Panc1 (cell line): Measurements from ENCODE around the gene CMTM8. TPM values are rescaled to one million over a fixed set of nuclear protein-coding genes. Genes with fewer than 3 reads are reported as not detected.
A peak's percentile ranks its signal among the peaks of the same experiment; 100 is the strongest.

ENCODE experiments used
- ATAC-seq: fragments of 200-7000 bp; cut with Tn5 transposase; 2 replicates; pipeline ENCODE4 v1.9.1; 2020; ENCODE audit warnings: mild to moderate bottlenecking, moderate library complexity
- BruUV-seq: library from RNA; stranded (reverse); fragments of 400-500 nt; replicated peaks from 2 replicates; lab custom pipeline; 2021; lab: Mats Ljungman, UMichigan
- CTCF ChIA-PET: fragments of 300-600 bp; sonication (Branson Sonifier 250); formaldehyde crosslinking; loops from one replicate; lab custom pipeline; 2022; ENCODE audit warnings: antibody characterized with exemption; lab: Charles Lee
- POLR2A ChIA-PET: fragments of 300-600 bp; sonication (Branson Sonifier 250); formaldehyde crosslinking; loops from one replicate; lab custom pipeline; 2022; ENCODE audit warnings: antibody characterized with exemption; lab: Charles Lee
- DNase-seq: peaks from one replicate; pipeline ENCODE4 v3.0.0-alpha.2; 2010; ENCODE audit warnings: low read depth, low spot score
- H3K27ac ChIP-seq: 2 replicates; pipeline ENCODE4 v1.5.1; 2011; ENCODE audit warnings: mild to moderate bottlenecking, low read length, inconsistent platforms
- H3K27me3 ChIP-seq: fragments of 200-500 bp; sonication (Bioruptor generic); 2 replicates; pipeline ENCODE4 v1.6.0; 2014; ENCODE audit warnings: low read length, inconsistent platforms; ENCODE audit not compliant: control insufficient read depth, insufficient read depth
- H3K36me3 ChIP-seq: fragments of 200-500 bp; sonication (Bioruptor generic); 2 replicates; pipeline ENCODE4 v1.5.1; 2014; ENCODE audit warnings: inconsistent platforms, mild to moderate bottlenecking, low read length, moderate library complexity; ENCODE audit not compliant: control insufficient read depth, insufficient read depth
- H3K4me1 ChIP-seq: 2 replicates; pipeline ENCODE4 v1.5.1; 2011; ENCODE audit warnings: inconsistent platforms, mild to moderate bottlenecking, low read length, moderate library complexity; ENCODE audit not compliant: control insufficient read depth, insufficient read depth
- H3K4me3 ChIP-seq, 2 experiments: 2 replicates each; pipeline ENCODE4 v1.5.1; 2011 to 2012; ENCODE audit warnings: low read depth in 2 of 2, low read length in 2 of 2, mild to moderate bottlenecking in 2 of 2, inconsistent platforms in 1 of 2, moderate library complexity in 1 of 2
- H3K9me3 ChIP-seq: fragments of 200-500 bp; sonication (Bioruptor generic); 2 replicates; pipeline ENCODE4 v1.5.1; 2014; ENCODE audit warnings: low read depth, mild to moderate bottlenecking, inconsistent platforms, low read length, moderate library complexity; ENCODE audit not compliant: control insufficient read depth, insufficient read depth
- CTCF ChIP-seq: fragments of 450-650 bp; IDR thresholded peaks from 2 replicates; pipeline ENCODE4 v1.5.1; 2017; ENCODE audit warnings: mild to moderate bottlenecking
- POLR2AphosphoS5 ChIP-seq: IDR thresholded peaks from 2 replicates; pipeline ENCODE4 v1.6.1; 2012; ENCODE audit warnings: mild to moderate bottlenecking, low read depth, low read length, moderate library complexity
- SIN3A ChIP-seq: IDR thresholded peaks from 2 replicates; pipeline ENCODE4 v1.6.1; 2012; ENCODE audit warnings: low read depth, mild to moderate bottlenecking, low read length, moderate library complexity, borderline replicate concordance; ENCODE audit not compliant: insufficient read depth
- TCF7L2 ChIP-seq: IDR thresholded peaks from 2 replicates; pipeline ENCODE4 v1.6.1; 2011; ENCODE audit warnings: mild to moderate bottlenecking, low read depth, low read length, inconsistent platforms
- in situ Hi-C: cut with HindIII; loops from 2 replicates; pipeline ENCODE4 v1.10.0; 2016; ENCODE audit warnings: low sequenced_read_pairs, low pct_unique_long_range_greater_than_20kb
- intact Hi-C: fragments of 100-400 bp; cut with micrococcal nuclease; formaldehyde crosslinking; loops from one replicate; pipeline ENCODE4 v1.10.0; 2022; ENCODE audit not compliant: unreplicated experiment
- total RNA-seq: library from RNA; stranded (reverse); gene quantifications from one replicate; pipeline ENCODE4 v1.2.1, GENCODE V29; 2021; ENCODE audit not compliant: unreplicated experiment
- TF ChIP-seq, protein P1 (sequence below), 2 experiments: IDR thresholded peaks; 2 replicates each; pipeline ENCODE4 v1.6.1; 2011 to 2012; ENCODE audit warnings: low read depth in 2 of 2, control low read depth in 1 of 2, low read length in 1 of 2, mild to moderate bottlenecking in 1 of 2, moderate library complexity in 1 of 2; ENCODE audit not compliant: insufficient read depth in 1 of 2

CMTM8 gene
- total RNA-seq, 1 experiment from 2014 or later = 9.8 TPM

GRCh38 chr3:32293903-32294302 lies 55.4 kb downstream of the CMTM8 start:
- no peak overlapping the region for H3K27ac ChIP-seq
- no peaks in the 10 kb centered on the region for H3K36me3 ChIP-seq
- ATAC-seq = no peak
- BruUV-seq = no TSS peak
- no peak overlapping the region for H3K4me3 ChIP-seq
- ChIA-PET CTCF (no interaction called here), POLR2A (no interaction called here)
- TF ChIP-seq CTCF = no peak
- no peak for TF ChIP-seq TCF7L2
- TF ChIP-seq, protein P1, sequence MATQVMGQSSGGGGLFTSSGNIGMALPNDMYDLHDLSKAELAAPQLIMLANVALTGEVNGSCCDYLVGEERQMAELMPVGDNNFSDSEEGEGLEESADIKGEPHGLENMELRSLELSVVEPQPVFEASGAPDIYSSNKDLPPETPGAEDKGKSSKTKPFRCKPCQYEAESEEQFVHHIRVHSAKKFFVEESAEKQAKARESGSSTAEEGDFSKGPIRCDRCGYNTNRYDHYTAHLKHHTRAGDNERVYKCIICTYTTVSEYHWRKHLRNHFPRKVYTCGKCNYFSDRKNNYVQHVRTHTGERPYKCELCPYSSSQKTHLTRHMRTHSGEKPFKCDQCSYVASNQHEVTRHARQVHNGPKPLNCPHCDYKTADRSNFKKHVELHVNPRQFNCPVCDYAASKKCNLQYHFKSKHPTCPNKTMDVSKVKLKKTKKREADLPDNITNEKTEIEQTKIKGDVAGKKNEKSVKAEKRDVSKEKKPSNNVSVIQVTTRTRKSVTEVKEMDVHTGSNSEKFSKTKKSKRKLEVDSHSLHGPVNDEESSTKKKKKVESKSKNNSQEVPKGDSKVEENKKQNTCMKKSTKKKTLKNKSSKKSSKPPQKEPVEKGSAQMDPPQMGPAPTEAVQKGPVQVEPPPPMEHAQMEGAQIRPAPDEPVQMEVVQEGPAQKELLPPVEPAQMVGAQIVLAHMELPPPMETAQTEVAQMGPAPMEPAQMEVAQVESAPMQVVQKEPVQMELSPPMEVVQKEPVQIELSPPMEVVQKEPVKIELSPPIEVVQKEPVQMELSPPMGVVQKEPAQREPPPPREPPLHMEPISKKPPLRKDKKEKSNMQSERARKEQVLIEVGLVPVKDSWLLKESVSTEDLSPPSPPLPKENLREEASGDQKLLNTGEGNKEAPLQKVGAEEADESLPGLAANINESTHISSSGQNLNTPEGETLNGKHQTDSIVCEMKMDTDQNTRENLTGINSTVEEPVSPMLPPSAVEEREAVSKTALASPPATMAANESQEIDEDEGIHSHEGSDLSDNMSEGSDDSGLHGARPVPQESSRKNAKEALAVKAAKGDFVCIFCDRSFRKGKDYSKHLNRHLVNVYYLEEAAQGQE (IDR thresholded peaks at IDR 0.05; ENCODE audit: insufficient read depth in 1 of 2, low read depth in 2 of 2, low read length in 1 of 2) = no peak
- TF ChIP-seq POLR2AphosphoS5 = no peak
- TF ChIP-seq SIN3A = no peak
- no peaks in the 10 kb centered on the region for H3K9me3 ChIP-seq
- DNase-seq = no peak
- no peaks in the 10 kb centered on the region for H3K27me3 ChIP-seq
- intact Hi-C loops = no loop called here
- no peaks in the 10 kb centered on the region; the same call in 1 of the 2 replicates for H3K4me1 ChIP-seq
- in situ Hi-C loops = no loop called here

DNA sequence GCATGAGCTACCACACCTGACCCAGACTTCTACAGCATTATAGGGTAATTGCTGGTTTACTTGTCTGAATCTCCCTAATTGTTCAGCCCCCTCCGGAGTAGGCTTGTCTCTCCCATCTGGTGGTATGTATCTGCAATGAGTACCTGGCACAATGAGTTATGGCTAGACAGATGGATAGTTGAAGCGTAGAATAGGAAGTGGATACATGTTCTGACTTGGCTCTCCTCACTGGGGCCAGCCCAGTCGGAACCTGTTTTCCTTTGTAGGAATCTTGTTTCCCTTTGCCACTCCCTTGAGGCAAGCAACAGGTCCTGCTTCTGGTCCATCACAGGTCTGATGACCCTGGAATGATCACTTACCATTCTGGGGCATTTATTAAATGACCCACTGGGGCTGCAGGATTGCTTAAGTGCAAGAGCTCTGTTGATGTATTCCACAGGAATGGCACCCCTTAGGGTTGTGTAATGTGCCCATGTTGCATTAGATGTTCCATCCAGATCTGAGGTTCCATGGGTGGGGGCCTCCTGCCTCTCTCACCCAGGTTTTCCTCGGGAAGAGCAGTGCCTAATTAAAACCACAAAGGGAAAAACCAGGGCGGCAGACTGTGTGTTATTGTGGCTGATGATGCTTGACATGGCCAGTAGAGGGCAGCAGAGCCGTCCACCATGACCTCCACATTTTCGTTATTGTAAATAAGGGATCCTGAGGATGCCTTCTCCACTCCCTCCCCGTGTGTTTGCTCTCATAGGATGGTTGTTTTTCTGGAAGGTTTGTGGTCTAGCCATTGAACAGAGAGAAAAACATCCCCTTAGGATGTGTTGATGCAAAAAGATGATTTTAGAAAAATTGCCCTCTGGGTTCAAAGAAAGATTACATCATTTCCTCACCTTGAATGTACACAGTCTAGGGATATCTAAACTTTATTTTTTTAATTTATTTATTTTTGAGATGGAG lies 58.0 kb downstream of the CMTM8 start:
- no peak for TF ChIP-seq POLR2AphosphoS5
- peak; percentile 90 for TF ChIP-seq CTCF
- no peaks in the 10 kb centered on the region for H3K27me3 ChIP-seq
- CTCF ChIA-PET = interaction anchor here (0.7 kb wide), 1 partner anchor 46 kb away, joined by 3 read pairs; no protein-coding TSS in a partner anchor
- POLR2A ChIA-PET = no interaction called here
- DNase-seq (peak; percentile 43), ATAC-seq (peak; percentile 91)
- no peaks in the 10 kb centered on the region; the same call in 1 of the 2 replicates for H3K4me1 ChIP-seq
- H3K27ac ChIP-seq = no peak overlapping the region
- in situ Hi-C loops (no loop called here), intact Hi-C loops (loop anchor here (5.0 kb wide), 1 partner anchor 46 kb away; no protein-coding TSS in a partner anchor)
- no peaks in the 10 kb centered on the region for H3K36me3 ChIP-seq
- H3K4me3 ChIP-seq = peak overlapping the region in 1 of 2 experiments; percentile 14; a peak in 1 of 4 replicates
- no TSS peak for BruUV-seq
- H3K9me3 ChIP-seq = no peaks in the 10 kb centered on the region
